ENCODE measurements around the gene SIM2. TPM values are rescaled to one million over a fixed set of nuclear protein-coding genes. Genes with fewer than 3 reads are reported as not detected.

Gene SIM2
- total and polyA plus RNA-seq, 3 donors from 2014 or later = 0.19 to 0.90 (median 0.71) TPM

GRCh38 chr21:36676039-36676950 is 22.6 kb upstream of the SIM2 start:
- WGBS, 2 donors = 75 to 77% methylated on average over 6 of the region's 6 CpGs
- Histone ChIP-seq H3K27me3 (no peaks in the 10 kb centered on the region), H3K4me1 (no peaks in the 10 kb centered on the region), H3K4me3 (no peak overlapping the region), H3K9me3 (no peaks in the 10 kb centered on the region), H3K36me3 (ENCODE audit: low read depth, missing control alignments) (no peaks in the 10 kb centered on the region), H3K27ac (no peak overlapping the region)
- no peak for DNase-seq
- no peak for TF ChIP-seq CTCF (IDR thresholded peaks at IDR 0.05)
- TF ChIP-seq POLR2A (IDR thresholded peaks at IDR 0.05) = no peak
- intact Hi-C loops (cut with DNase I; ENCODE audit: low total_unique reads) = no loop called here

GRCh38 chr21:36677443-36677842 is 21.5 kb upstream of the SIM2 start:
- Histone ChIP-seq H3K36me3 (ENCODE audit: low read depth, missing control alignments) (no peaks in the 10 kb centered on the region), H3K9me3 (no peaks in the 10 kb centered on the region), H3K4me3 (no peak overlapping the region), H3K4me1 (no peaks in the 10 kb centered on the region), H3K27ac (no peak overlapping the region), H3K27me3 (no peaks in the 10 kb centered on the region)
- 57 to 70% methylated on average over 2 of the region's 2 CpGs for WGBS, 2 donors
- intact Hi-C loops (cut with DNase I; ENCODE audit: low total_unique reads) = no loop called here
- DNase-seq = no peak
- TF ChIP-seq CTCF (IDR thresholded peaks at IDR 0.05) = no peak

GRCh38 chr21:36678538-36678937 is 20.4 kb upstream of the SIM2 start:
- intact Hi-C loops (cut with DNase I; ENCODE audit: low total_unique reads) = no loop called here
- Histone ChIP-seq H3K4me1 (no peaks in the 10 kb centered on the region), H3K27me3 (no peaks in the 10 kb centered on the region), H3K27ac (no peak overlapping the region), H3K9me3 (no peaks in the 10 kb centered on the region), H3K4me3 (no peak overlapping the region), H3K36me3 (ENCODE audit: low read depth, missing control alignments) (no peaks in the 10 kb centered on the region)
- 88 to 96% methylated on average over 2 of the region's 2 CpGs for WGBS, 2 donors
- TF ChIP-seq CTCF (IDR thresholded peaks at IDR 0.05) = no peak
- no peak for TF ChIP-seq POLR2A (IDR thresholded peaks at IDR 0.05)
- DNase-seq = no peak

GRCh38 chr21:36681117-36681631 is 17.7 kb upstream of the SIM2 start:
- no peak overlapping the region for H3K4me3 ChIP-seq
- H3K27me3 ChIP-seq = no peaks in the 10 kb centered on the region
- H3K27ac ChIP-seq = no peak overlapping the region
- H3K9me3 ChIP-seq = no peaks in the 10 kb centered on the region
- no peaks in the 10 kb centered on the region for H3K4me1 ChIP-seq
- TF ChIP-seq CTCF (IDR thresholded peaks at IDR 0.05) = no peak
- no peak for DNase-seq
- 92 to 94% methylated on average over 2 of the region's 2 CpGs for WGBS, 2 donors
- no peaks in the 10 kb centered on the region for H3K36me3 ChIP-seq (ENCODE audit: low read depth, missing control alignments)
- intact Hi-C loops (cut with DNase I; ENCODE audit: low total_unique reads) = no loop called here

All from testis (tissue), 3 donors.